GM12892 (cell line): Measurements from ENCODE around the gene PSMA7.

ENCODE experiments used
- POLR2A ChIP-seq: IDR thresholded peaks from 2 replicates; pipeline ENCODE4 v1.6.1; 2011; ENCODE audit warnings: low read depth, low read length, control low read depth
- POLR2AphosphoS5 ChIP-seq: IDR thresholded peaks from 2 replicates; pipeline ENCODE4 v1.6.1; 2011; ENCODE audit warnings: low read depth, low read length, control low read depth

DNA sequence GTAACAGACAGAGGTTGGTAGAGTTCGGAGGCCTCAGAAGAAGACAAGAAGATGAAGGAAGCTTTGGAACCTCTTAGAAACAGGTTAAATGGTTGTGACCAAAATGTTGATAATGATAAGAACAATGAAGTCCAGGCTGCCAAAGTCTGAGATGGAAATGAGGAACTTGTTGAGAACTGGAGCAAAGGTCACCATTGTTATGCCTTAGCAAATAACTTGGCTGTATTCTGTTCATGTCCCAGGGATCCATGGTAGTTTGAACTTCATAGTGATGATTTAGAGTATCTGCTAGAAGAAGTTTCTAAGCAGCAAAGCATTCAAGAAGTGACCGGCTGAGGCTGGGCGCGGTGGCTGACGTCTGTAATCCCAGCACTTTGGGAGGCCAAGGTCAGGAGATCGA is 32.0 kb downstream of the PSMA7 start:
- TF ChIP-seq POLR2A (no peak), POLR2AphosphoS5 (no peak)
